GM12892 (cell line): ENCODE measurements around the gene ZFHX3.

Experiments
- POLR2A ChIP-seq: IDR thresholded peaks from 2 replicates; pipeline ENCODE4 v1.6.1; 2011; ENCODE audit warnings: low read depth, low read length, control low read depth
- POLR2AphosphoS5 ChIP-seq: IDR thresholded peaks from 2 replicates; pipeline ENCODE4 v1.6.1; 2011; ENCODE audit warnings: low read depth, low read length, control low read depth

DNA sequence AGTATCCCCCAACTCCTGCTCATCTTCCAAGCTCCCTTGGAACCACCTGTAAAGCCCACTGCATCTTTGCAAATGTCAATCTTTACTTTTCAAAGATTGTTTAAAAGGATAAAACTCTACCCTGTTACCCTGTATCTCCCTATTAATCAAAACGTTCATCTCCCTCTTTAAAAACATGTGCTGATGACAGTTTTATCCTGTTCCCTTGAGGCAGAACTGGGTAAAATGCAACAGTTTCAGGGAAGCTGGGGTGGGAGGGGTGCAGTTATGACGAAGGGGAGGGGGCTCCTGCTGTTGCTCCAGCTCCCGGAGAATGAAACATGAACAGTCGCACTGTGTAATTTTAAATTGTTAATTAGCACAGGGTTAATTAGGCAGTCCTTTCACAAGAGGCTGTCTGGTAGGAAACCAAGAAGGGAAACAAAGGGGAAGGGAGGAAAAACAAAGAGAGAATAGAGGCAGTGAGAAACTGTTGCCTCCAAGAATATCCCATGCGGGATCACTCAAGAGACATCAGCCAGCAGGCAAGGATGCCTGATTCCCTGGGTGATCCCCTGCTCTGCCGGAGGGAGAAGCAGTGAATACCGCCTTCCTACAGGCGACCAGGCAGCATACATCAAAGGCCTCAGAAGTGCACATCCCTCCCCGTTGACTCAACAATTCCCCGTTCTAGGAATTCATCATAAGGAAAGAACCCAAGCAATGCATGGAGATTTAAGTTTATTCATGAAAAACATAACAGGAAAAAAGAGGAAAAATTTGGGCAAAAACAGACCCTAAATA lies 84.2 kb downstream of the ZFHX3 start:
- TF ChIP-seq POLR2AphosphoS5 (no peak), POLR2A (no peak)
